GM19035 (cell line): ENCODE measurements around the gene CACNA1A.

Source experiments
- ATAC-seq: cut with Tn5 transposase; IDR thresholded peaks from one replicate; pipeline ENCODE4 v1.9.1; 2021; ENCODE audit not compliant: unreplicated experiment

CACNA1A gene

GRCh38 chr19:13314761-13315160 is 191.5 kb downstream of the CACNA1A start:
- no peak for ATAC-seq

GRCh38 chr19:13313875-13314274 is 192.4 kb downstream of the CACNA1A start:
- ATAC-seq = no peak

- ATAC-seq = no peak
Observed at GRCh38 chr19:13309864-13310263, 196.4 kb downstream of the CACNA1A start.

- ATAC-seq = no peak
Observed at GRCh38 chr19:13303381-13304129, 202.7 kb downstream of the CACNA1A start.

GRCh38 chr19:13302526-13303270 is 203.6 kb downstream of the CACNA1A start:
- ATAC-seq = no peak

DNA sequence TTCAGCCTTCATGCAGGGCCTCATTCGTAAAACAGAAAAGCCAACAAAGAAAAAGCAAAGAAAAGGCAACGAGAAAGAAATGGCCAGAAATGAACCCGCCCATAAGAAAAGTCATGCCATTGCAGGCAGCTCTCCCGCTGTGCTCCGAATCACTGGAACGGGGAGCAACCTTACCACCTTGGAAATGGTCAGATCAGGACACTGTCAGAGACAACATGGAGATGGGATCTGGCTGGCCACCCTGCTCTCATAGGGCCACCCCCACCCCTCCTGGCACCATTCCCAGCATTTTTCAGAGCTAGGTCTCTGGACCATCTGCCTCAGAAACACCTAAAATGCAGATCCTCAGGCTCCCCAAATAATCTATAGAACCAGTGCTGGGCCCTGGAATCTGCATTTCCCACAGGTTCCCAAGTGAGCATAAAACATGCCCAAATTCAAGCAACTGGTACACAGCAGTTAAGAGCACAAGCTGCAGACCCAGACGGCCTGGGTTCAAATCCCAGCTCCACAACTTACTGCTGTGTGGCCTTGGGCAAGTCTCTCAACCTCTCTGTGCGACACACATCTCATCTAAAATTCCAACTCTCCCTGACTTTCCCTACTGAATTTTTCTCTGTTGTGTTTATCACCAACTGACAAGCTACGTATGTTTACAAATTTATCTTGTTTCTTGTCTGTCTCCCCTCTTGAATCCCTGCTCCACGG is 204.5 kb downstream of the CACNA1A start:
- ATAC-seq = no peak

GRCh38 chr19:13300421-13301030 is 205.8 kb downstream of the CACNA1A start:
- ATAC-seq = no peak

DNA sequence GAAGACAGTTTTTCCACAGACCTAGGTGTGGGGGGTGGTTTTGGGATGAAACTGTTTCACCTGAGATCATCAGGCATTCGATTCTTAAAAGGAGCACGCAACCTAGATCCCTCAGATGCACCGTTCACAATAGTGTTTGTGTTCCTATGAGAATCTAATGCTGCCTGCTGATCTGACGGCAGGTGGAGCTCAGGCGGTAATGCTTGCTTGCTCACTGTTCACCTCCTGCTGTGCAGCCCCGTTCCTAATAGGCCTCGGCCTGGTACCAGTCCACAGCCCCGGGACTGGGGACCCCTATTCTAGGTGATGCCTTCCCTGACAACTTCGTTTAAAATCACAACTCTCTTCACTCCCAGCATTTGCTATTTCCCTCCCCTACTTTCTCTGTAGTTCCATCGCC is 206.4 kb downstream of the CACNA1A start:
- ATAC-seq = no peak

DNA sequence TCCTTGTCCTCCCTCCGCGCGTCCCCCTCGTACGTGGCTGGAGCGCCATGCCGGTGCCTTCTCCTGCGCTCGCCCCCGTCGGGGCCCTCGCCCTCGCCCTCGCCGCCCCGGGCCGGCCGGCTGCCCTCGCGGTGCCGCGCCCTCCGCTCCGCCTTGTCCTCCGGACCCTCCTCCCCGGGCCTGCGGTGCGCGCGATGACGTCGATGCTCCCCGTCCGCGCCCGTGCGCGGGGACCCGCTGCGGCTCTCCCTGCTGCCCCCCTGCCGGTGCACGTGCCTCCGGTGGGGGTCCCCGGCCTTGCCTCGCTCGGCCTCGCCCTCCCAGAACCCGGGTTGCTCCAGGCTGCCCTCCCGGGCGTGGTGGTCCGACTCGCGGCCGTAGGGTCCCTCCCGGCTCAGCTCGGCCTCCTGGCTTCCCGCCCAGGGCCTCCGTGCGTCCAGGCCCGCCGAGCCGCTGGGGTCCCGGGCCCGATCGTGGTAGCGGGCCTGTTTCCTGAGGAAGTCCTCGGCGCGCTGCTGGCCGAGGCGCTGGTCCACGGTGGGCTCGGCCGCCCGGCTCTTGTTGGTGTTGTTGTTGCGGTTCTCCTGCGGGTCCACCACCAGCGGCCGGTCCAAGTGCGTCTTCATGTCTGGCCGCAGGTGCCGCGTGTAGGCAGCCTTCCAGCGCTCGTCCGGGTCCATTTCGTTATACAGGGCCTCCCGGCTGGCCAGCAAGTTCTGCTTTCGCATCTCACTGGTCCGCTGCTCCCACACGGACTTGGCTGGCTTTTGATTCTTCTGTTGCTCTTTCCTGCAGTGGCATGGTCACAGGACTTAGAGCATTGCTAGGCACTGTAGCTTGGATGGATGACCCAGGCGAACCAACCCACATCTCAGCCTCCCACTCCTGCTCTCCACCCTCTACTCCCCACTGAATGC is 207.5 kb downstream of the CACNA1A start:
- no peak for ATAC-seq

DNA sequence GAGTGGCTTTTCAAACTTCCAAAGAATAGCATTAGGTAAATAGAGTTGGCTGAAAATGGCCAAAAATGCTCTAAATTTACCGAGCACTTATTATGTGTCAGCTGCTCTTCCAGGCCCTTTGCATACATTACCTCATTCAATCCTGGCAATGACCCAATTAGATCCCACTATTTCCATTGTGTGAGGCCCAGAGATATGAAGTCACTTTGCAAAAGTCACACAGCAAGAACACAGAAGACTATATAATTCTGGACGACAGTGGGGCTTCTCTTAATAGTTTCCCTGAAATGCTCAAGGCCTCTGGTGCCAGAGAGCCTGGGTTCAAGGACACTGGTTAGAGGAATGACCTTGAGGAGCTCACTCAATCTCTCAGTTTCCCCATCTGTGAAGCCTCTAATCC is 209.3 kb downstream of the CACNA1A start:
- ATAC-seq = no peak

- no peak for ATAC-seq
Observed at GRCh38 chr19:13294812-13295567, 211.3 kb downstream of the CACNA1A start.

GRCh38 chr19:13291913-13292312 is 214.4 kb downstream of the CACNA1A start:
- ATAC-seq = no peak

- ATAC-seq = no peak
Observed at GRCh38 chr19:13290741-13291140, 215.5 kb downstream of the CACNA1A start.

DNA sequence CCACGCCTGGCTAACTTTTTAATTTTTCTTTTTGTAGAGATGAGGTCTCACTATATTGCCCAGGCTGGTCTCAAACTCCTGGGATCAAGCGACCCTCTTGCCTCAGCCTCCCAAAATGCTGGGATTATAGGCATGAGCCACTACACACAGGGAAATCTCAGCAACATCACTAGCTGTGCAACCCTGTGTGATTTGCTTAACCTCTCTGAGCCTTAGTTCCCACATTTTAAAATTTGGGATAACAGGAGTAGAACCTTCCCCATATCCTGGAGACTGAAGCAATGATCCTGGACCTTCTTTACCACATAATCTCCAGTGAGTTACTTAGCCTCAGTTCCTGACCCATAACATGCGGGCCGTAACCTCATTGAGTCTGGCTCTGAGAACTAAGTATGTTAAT is 217.0 kb downstream of the CACNA1A start:
- ATAC-seq = no peak

- ATAC-seq = no peak
Observed at GRCh38 chr19:13286195-13286985, 219.9 kb downstream of the CACNA1A start.

GRCh38 chr19:13284929-13285928 is 221.1 kb downstream of the CACNA1A start:
- no peak for ATAC-seq

- no peak for ATAC-seq
Observed at GRCh38 chr19:13283871-13284270, 222.4 kb downstream of the CACNA1A start.
